Mucosa of stomach (tissue), 1 donor: ENCODE results near the gene KIAA0040.

ENCODE experiments used
- H3K27me3 ChIP-seq: one replicate; pipeline ENCODE4 v1.7.0; 2013; ENCODE audit warnings: mild to moderate bottlenecking, low read length; ENCODE audit not compliant: control insufficient read depth, insufficient read depth
- H3K36me3 ChIP-seq: one replicate; pipeline ENCODE4 v1.7.0; 2013; ENCODE audit warnings: low read length; ENCODE audit not compliant: control insufficient read depth, insufficient read depth
- H3K4me1 ChIP-seq: one replicate; pipeline ENCODE4 v1.7.0; 2013; ENCODE audit warnings: mild to moderate bottlenecking, low read length; ENCODE audit not compliant: control insufficient read depth, insufficient read depth
- H3K4me3 ChIP-seq: one replicate; pipeline ENCODE4 v1.7.0; 2013; ENCODE audit warnings: low read length
- H3K9ac ChIP-seq: one replicate; pipeline ENCODE4 v1.7.0; 2013; ENCODE audit warnings: mild to moderate bottlenecking, low read length, moderate library complexity
- H3K9me3 ChIP-seq: one replicate; pipeline ENCODE4 v1.7.0; 2013; ENCODE audit warnings: mild to moderate bottlenecking, low read length, moderate library complexity; ENCODE audit not compliant: control insufficient read depth
- donor health status: Pancreatic carcinoma.

KIAA0040 gene

GRCh38 chr1:175216444-175216843, 23.9 kb upstream of the KIAA0040 start:
- Histone ChIP-seq H3K9me3 (no peaks in the 10 kb centered on the region), H3K27me3 (no peaks in the 10 kb centered on the region)

GRCh38 chr1:175211656-175212055, 19.1 kb upstream of the KIAA0040 start:
- H3K4me1 ChIP-seq, result no peaks in the 10 kb centered on the region

More at GRCh38 chr1:175216444-175216843, 23.9 kb upstream of the KIAA0040 start:
- no peak overlapping the region for H3K9ac ChIP-seq
- H3K4me3 ChIP-seq, result no peak overlapping the region
- H3K4me1 ChIP-seq, result peaks cover under 1% of the 10 kb centered on the region
- no peaks in the 10 kb centered on the region for H3K36me3 ChIP-seq

GRCh38 chr1:175210744-175211143, 18.2 kb upstream of the KIAA0040 start:
- Histone ChIP-seq H3K27me3 (no peaks in the 10 kb centered on the region), H3K4me1 (no peaks in the 10 kb centered on the region), H3K4me3 (no peak overlapping the region), H3K36me3 (no peaks in the 10 kb centered on the region), H3K9me3 (no peaks in the 10 kb centered on the region), H3K9ac (no peak overlapping the region)

More at GRCh38 chr1:175211656-175212055, 19.1 kb upstream of the KIAA0040 start:
- Histone ChIP-seq H3K9me3 (no peaks in the 10 kb centered on the region), H3K9ac (no peak overlapping the region), H3K36me3 (no peaks in the 10 kb centered on the region), H3K27me3 (no peaks in the 10 kb centered on the region), H3K4me3 (no peak overlapping the region)

- Histone ChIP-seq H3K27me3 (no peaks in the 10 kb centered on the region), H3K9me3 (no peaks in the 10 kb centered on the region), H3K36me3 (no peaks in the 10 kb centered on the region), H3K9ac (no peak overlapping the region), H3K4me3 (no peak overlapping the region), H3K4me1 (no peaks in the 10 kb centered on the region)
These were observed 16.9 kb upstream of the KIAA0040 start for GRCh38 chr1:175209493-175209921.

GRCh38 chr1:175208773-175209492, 16.4 kb upstream of the KIAA0040 start:
- Histone ChIP-seq H3K9me3 (no peaks in the 10 kb centered on the region), H3K36me3 (no peaks in the 10 kb centered on the region), H3K9ac (no peak overlapping the region), H3K27me3 (no peaks in the 10 kb centered on the region), H3K4me3 (no peak overlapping the region), H3K4me1 (no peaks in the 10 kb centered on the region)

GRCh38 chr1:175207971-175208370, 15.4 kb upstream of the KIAA0040 start:
- Histone ChIP-seq H3K27me3 (no peaks in the 10 kb centered on the region), H3K4me3 (no peak overlapping the region), H3K9me3 (no peaks in the 10 kb centered on the region), H3K36me3 (no peaks in the 10 kb centered on the region), H3K4me1 (no peaks in the 10 kb centered on the region), H3K9ac (no peak overlapping the region)

- Histone ChIP-seq H3K4me3 (no peak overlapping the region), H3K9ac (no peak overlapping the region), H3K27me3 (no peaks in the 10 kb centered on the region), H3K36me3 (no peaks in the 10 kb centered on the region), H3K9me3 (no peaks in the 10 kb centered on the region), H3K4me1 (no peaks in the 10 kb centered on the region)
These were observed 14.1 kb upstream of the KIAA0040 start for GRCh38 chr1:175206687-175207086.

- no peaks in the 10 kb centered on the region for H3K36me3 ChIP-seq
- H3K9ac ChIP-seq, result no peak overlapping the region
- peaks cover 9% of the 10 kb centered on the region for H3K4me1 ChIP-seq
- H3K9me3 ChIP-seq, result no peaks in the 10 kb centered on the region
- H3K4me3 ChIP-seq, result no peak overlapping the region
- no peaks in the 10 kb centered on the region for H3K27me3 ChIP-seq
These were observed 11.8 kb upstream of the KIAA0040 start for GRCh38 chr1:175204330-175204729.

GRCh38 chr1:175203570-175204068, 11.0 kb upstream of the KIAA0040 start:
- peaks cover 9% of the 10 kb centered on the region for H3K4me1 ChIP-seq
- no peak overlapping the region for H3K4me3 ChIP-seq
- H3K27me3 ChIP-seq, result no peaks in the 10 kb centered on the region
- H3K9me3 ChIP-seq, result no peaks in the 10 kb centered on the region
- no peak overlapping the region for H3K9ac ChIP-seq
- H3K36me3 ChIP-seq, result no peaks in the 10 kb centered on the region

GRCh38 chr1:175200678-175201521, 8.3 kb upstream of the KIAA0040 start:
- Histone ChIP-seq H3K4me1 (peaks cover 12% of the 10 kb centered on the region), H3K4me3 (no peak overlapping the region), H3K36me3 (no peaks in the 10 kb centered on the region), H3K9me3 (no peaks in the 10 kb centered on the region), H3K9ac (no peak overlapping the region), H3K27me3 (no peaks in the 10 kb centered on the region)

- Histone ChIP-seq H3K9ac (no peak overlapping the region), H3K27me3 (no peaks in the 10 kb centered on the region), H3K4me1 (peaks cover 17% of the 10 kb centered on the region)
These were observed 5.8 kb upstream of the KIAA0040 start for GRCh38 chr1:175198332-175198731.

GRCh38 chr1:175197531-175197930, 5.0 kb upstream of the KIAA0040 start:
- Histone ChIP-seq H3K4me3 (no peak overlapping the region), H3K27me3 (no peaks in the 10 kb centered on the region), H3K9ac (no peak overlapping the region), H3K36me3 (no peaks in the 10 kb centered on the region), H3K9me3 (no peaks in the 10 kb centered on the region), H3K4me1 (peaks cover 19% of the 10 kb centered on the region)

More at GRCh38 chr1:175198332-175198731, 5.8 kb upstream of the KIAA0040 start:
- Histone ChIP-seq H3K4me3 (no peak overlapping the region), H3K36me3 (no peaks in the 10 kb centered on the region), H3K9me3 (no peaks in the 10 kb centered on the region)
